ENCODE measurements around the gene RERE.

GRCh38 chr1:8584316-8584715, 233.1 kb downstream of the RERE start:
- TF ChIP-seq POLR2A (IDR thresholded peaks at IDR 0.05) (no peak), CTCF (IDR thresholded peaks at IDR 0.05) (no peak)

Measured in adrenal gland (tissue), 5 donors.